ENCODE results near the gene CBFA2T2.
"Not testable (repeated sequence)": the region's sequence is repeated elsewhere in the genome, so short reads cannot be mapped to it uniquely, and the experiment has no call there.

Gene CBFA2T2

GRCh38 chr20:33578510-33578909 lies 88.6 kb downstream of the CBFA2T2 start:
- no peak for DNase-seq

- no peak for DNase-seq
Measured at GRCh38 chr20:33583143-33583542, 93.2 kb downstream of the CBFA2T2 start.

- no peak for DNase-seq
Measured at GRCh38 chr20:33584976-33585375, 95.1 kb downstream of the CBFA2T2 start.

- no peak for DNase-seq
Measured at GRCh38 chr20:33585413-33585812, 95.5 kb downstream of the CBFA2T2 start.

GRCh38 chr20:33589059-33589458 lies 99.2 kb downstream of the CBFA2T2 start:
- peak; percentile 26 for DNase-seq

GRCh38 chr20:33591901-33592300 lies 102.0 kb downstream of the CBFA2T2 start:
- DNase-seq, result not testable (repeated sequence)

GRCh38 chr20:33594743-33595142 lies 104.8 kb downstream of the CBFA2T2 start:
- no peak for DNase-seq

GRCh38 chr20:33600414-33600813 lies 110.5 kb downstream of the CBFA2T2 start:
- DNase-seq, result no peak

- no peak for DNase-seq
Measured at GRCh38 chr20:33600981-33601380, 111.1 kb downstream of the CBFA2T2 start.

GRCh38 chr20:33601861-33602260 lies 112.0 kb downstream of the CBFA2T2 start:
- DNase-seq, result no peak

- no peak for DNase-seq
Measured at GRCh38 chr20:33602826-33603590, 113.1 kb downstream of the CBFA2T2 start.

- peak; percentile 37 for DNase-seq
Measured at GRCh38 chr20:33604084-33604990, 114.4 kb downstream of the CBFA2T2 start.

- peak; percentile 37 for DNase-seq
Measured at GRCh38 chr20:33604991-33605370, 115.1 kb downstream of the CBFA2T2 start.

- no peak for DNase-seq
Measured at GRCh38 chr20:33606118-33606771, 116.3 kb downstream of the CBFA2T2 start.

- DNase-seq, result no peak
Measured at GRCh38 chr20:33609504-33609903, 119.6 kb downstream of the CBFA2T2 start.

- DNase-seq, result no peak
Measured at GRCh38 chr20:33611106-33611505, 121.2 kb downstream of the CBFA2T2 start.

- no peak for DNase-seq
Measured at GRCh38 chr20:33612001-33612400, 122.1 kb downstream of the CBFA2T2 start.

GRCh38 chr20:33621717-33622400 lies 132.0 kb downstream of the CBFA2T2 start:
- DNase-seq, result no peak

- no peak for DNase-seq
Measured at GRCh38 chr20:33622705-33623365, 132.9 kb downstream of the CBFA2T2 start.

- no peak for DNase-seq
Measured at GRCh38 chr20:33624399-33624798, 134.5 kb downstream of the CBFA2T2 start.

- no peak for DNase-seq
Measured at GRCh38 chr20:33626190-33626589, 136.3 kb downstream of the CBFA2T2 start.

- no peak for DNase-seq
Measured at GRCh38 chr20:33627577-33628216, 137.8 kb downstream of the CBFA2T2 start.
